SK-N-SH treated with all-trans-retinoic acid at 6 μM for 48 hours (cell line): ENCODE data around the gene PTPRN2.

Source experiments
- ATAC-seq: fragments of 200-7000 bp; cut with Tn5 transposase; 3 replicates; pipeline ENCODE4 v1.9.1; 2020; ENCODE audit warnings: mild to moderate bottlenecking, moderate library complexity
- ARNTL ChIP-seq: fragments of 450-650 bp; formaldehyde crosslinking; IDR thresholded peaks from 2 replicates; pipeline ENCODE4 v1.5.0; 2020; ENCODE audit warnings: low read depth, mild to moderate bottlenecking, moderate library complexity, borderline replicate concordance
- BACH2 ChIP-seq: fragments of 250-450 bp; sonication (Bioruptor Pico); IDR thresholded peaks from 2 replicates; pipeline ENCODE4 v1.9.0; 2021; ENCODE audit warnings: mild to moderate bottlenecking, borderline replicate concordance
- CREB5 ChIP-seq: fragments of 250-450 bp; sonication (Bioruptor Pico); IDR thresholded peaks from 2 replicates; pipeline ENCODE4 v1.5.1; 2020; ENCODE audit warnings: low read depth, mild to moderate bottlenecking, moderate library complexity
- CSDC2 ChIP-seq: fragments of 250-450 bp; sonication (Bioruptor Pico); IDR thresholded peaks from 2 replicates; pipeline ENCODE4 v1.5.0; 2020; ENCODE audit warnings: mild to moderate bottlenecking, moderate library complexity
- ESRRG ChIP-seq: fragments of 250-450 bp; sonication (Bioruptor Pico); IDR thresholded peaks from 2 replicates; pipeline ENCODE4 v1.6.1; 2021; ENCODE audit warnings: mild to moderate bottlenecking
- GLIS3 ChIP-seq: fragments of 250-450 bp; sonication (Bioruptor Pico); IDR thresholded peaks from 2 replicates; pipeline ENCODE4 v1.5.0; 2020; ENCODE audit warnings: mild to moderate bottlenecking, moderate library complexity
- ISL1 ChIP-seq: fragments of 250-450 bp; sonication (Bioruptor Pico); IDR thresholded peaks from 2 replicates; pipeline ENCODE4 v2.1.2; 2022; ENCODE audit warnings: mild to moderate bottlenecking, moderate library complexity
- OSR1 ChIP-seq: fragments of 250-450 bp; sonication (Bioruptor Pico); IDR thresholded peaks from 2 replicates; pipeline ENCODE4 v1.8.0; 2022; ENCODE audit warnings: moderate library complexity, mild to moderate bottlenecking, inconsistent platforms
- PATZ1 ChIP-seq: fragments of 250-450 bp; sonication (Bioruptor Pico); IDR thresholded peaks from 2 replicates; pipeline ENCODE4 v1.8.0; 2020; ENCODE audit warnings: mild to moderate bottlenecking, moderate library complexity, borderline replicate concordance
- POU6F1 ChIP-seq: fragments of 250-450 bp; sonication (Bioruptor Pico); IDR thresholded peaks from 2 replicates; pipeline ENCODE4 v1.8.0; 2021; ENCODE audit warnings: low read depth, mild to moderate bottlenecking, moderate library complexity, borderline replicate concordance
- PPARA ChIP-seq: fragments of 250-450 bp; sonication (Bioruptor Pico); IDR thresholded peaks from 2 replicates; pipeline ENCODE4 v1.5.0; 2020; ENCODE audit warnings: mild to moderate bottlenecking, borderline replicate concordance
- RARB ChIP-seq: fragments of 250-450 bp; sonication (Bioruptor Pico); IDR thresholded peaks from 2 replicates; pipeline ENCODE4 v1.8.0; 2021; ENCODE audit warnings: mild to moderate bottlenecking, moderate library complexity
- SNAI2 ChIP-seq: fragments of 250-450 bp; sonication (Bioruptor Pico); IDR thresholded peaks from 2 replicates; pipeline ENCODE4 v1.5.0; 2020; ENCODE audit warnings: mild to moderate bottlenecking, moderate library complexity
- TCF4 ChIP-seq: fragments of 250-450 bp; sonication (Bioruptor Pico); IDR thresholded peaks from 2 replicates; pipeline ENCODE4 v1.8.0; 2021; ENCODE audit warnings: mild to moderate bottlenecking, moderate library complexity, borderline replicate concordance
- TOX ChIP-seq: fragments of 250-450 bp; sonication (Bioruptor Pico); IDR thresholded peaks from 2 replicates; pipeline ENCODE4 v1.8.0; 2021; ENCODE audit warnings: mild to moderate bottlenecking, moderate library complexity, borderline replicate concordance
- ZC3H10 ChIP-seq: fragments of 250-450 bp; sonication (Bioruptor Pico); IDR thresholded peaks from 2 replicates; pipeline ENCODE4 v1.5.1; 2021; ENCODE audit warnings: mild to moderate bottlenecking, moderate library complexity
- ZFP3 ChIP-seq: fragments of 250-450 bp; sonication (Bioruptor Pico); IDR thresholded peaks from 2 replicates; pipeline ENCODE4 v1.5.0; 2020; ENCODE audit warnings: mild to moderate bottlenecking, moderate library complexity
- ZFP30 ChIP-seq: fragments of 450-650 bp; formaldehyde crosslinking; IDR thresholded peaks from 2 replicates; pipeline ENCODE4 v1.5.0; 2022; ENCODE audit warnings: mild to moderate bottlenecking, moderate library complexity
- ZNF565 ChIP-seq: fragments of 450-650 bp; formaldehyde crosslinking; conservative IDR thresholded peaks from 2 replicates; pipeline ENCODE4 v1.5.0; 2020; ENCODE audit warnings: low read depth, mild to moderate bottlenecking, moderate library complexity
- ZNF70 ChIP-seq: fragments of 450-650 bp; formaldehyde crosslinking; IDR thresholded peaks from 2 replicates; pipeline ENCODE4 v1.5.0; 2020; ENCODE audit warnings: mild to moderate bottlenecking, moderate library complexity
- ZNF8 ChIP-seq: fragments of 450-650 bp; formaldehyde crosslinking; IDR thresholded peaks from 2 replicates; pipeline ENCODE4 v1.5.0; 2020; ENCODE audit warnings: mild to moderate bottlenecking, moderate library complexity
- TF ChIP-seq, protein P1 (sequence below): fragments of 250-450 bp; sonication (Bioruptor Pico); IDR thresholded peaks from 2 replicates; pipeline ENCODE4 v1.5.0; 2020; ENCODE audit warnings: mild to moderate bottlenecking, moderate library complexity

The PTPRN2 gene

GRCh38 chr7:157668221-157668883 lies 919.3 kb downstream of the PTPRN2 start:
- TF ChIP-seq CSDC2 (CRISPR knock-in tag): no peak
- no peak for TF ChIP-seq TCF4 (CRISPR knock-in tag)
- TF ChIP-seq ESRRG (CRISPR knock-in tag): no peak
- no peak for TF ChIP-seq ZNF565 (CRISPR knock-in tag)
- TF ChIP-seq PATZ1: no peak
- TF ChIP-seq CREB5 (CRISPR knock-in tag): no peak
- no peak for TF ChIP-seq BACH2 (CRISPR knock-in tag)
- no peak for TF ChIP-seq OSR1 (CRISPR knock-in tag)
- TF ChIP-seq SNAI2 (CRISPR knock-in tag): no peak
- no peak for TF ChIP-seq ISL1
- no peak for TF ChIP-seq PPARA (CRISPR knock-in tag)
- no peak for TF ChIP-seq TOX (CRISPR knock-in tag)
- TF ChIP-seq ZFP30: no peak
- TF ChIP-seq, protein P1, sequence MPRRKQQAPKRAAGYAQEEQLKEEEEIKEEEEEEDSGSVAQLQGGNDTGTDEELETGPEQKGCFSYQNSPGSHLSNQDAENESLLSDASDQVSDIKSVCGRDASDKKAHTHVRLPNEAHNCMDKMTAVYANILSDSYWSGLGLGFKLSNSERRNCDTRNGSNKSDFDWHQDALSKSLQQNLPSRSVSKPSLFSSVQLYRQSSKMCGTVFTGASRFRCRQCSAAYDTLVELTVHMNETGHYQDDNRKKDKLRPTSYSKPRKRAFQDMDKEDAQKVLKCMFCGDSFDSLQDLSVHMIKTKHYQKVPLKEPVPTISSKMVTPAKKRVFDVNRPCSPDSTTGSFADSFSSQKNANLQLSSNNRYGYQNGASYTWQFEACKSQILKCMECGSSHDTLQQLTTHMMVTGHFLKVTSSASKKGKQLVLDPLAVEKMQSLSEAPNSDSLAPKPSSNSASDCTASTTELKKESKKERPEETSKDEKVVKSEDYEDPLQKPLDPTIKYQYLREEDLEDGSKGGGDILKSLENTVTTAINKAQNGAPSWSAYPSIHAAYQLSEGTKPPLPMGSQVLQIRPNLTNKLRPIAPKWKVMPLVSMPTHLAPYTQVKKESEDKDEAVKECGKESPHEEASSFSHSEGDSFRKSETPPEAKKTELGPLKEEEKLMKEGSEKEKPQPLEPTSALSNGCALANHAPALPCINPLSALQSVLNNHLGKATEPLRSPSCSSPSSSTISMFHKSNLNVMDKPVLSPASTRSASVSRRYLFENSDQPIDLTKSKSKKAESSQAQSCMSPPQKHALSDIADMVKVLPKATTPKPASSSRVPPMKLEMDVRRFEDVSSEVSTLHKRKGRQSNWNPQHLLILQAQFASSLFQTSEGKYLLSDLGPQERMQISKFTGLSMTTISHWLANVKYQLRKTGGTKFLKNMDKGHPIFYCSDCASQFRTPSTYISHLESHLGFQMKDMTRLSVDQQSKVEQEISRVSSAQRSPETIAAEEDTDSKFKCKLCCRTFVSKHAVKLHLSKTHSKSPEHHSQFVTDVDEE: no peak
- no peak for TF ChIP-seq ARNTL (CRISPR knock-in tag)
- no peak for TF ChIP-seq RARB (CRISPR knock-in tag)
- TF ChIP-seq, all 23 proteins: peak for 0
- ATAC-seq: no peak

DNA sequence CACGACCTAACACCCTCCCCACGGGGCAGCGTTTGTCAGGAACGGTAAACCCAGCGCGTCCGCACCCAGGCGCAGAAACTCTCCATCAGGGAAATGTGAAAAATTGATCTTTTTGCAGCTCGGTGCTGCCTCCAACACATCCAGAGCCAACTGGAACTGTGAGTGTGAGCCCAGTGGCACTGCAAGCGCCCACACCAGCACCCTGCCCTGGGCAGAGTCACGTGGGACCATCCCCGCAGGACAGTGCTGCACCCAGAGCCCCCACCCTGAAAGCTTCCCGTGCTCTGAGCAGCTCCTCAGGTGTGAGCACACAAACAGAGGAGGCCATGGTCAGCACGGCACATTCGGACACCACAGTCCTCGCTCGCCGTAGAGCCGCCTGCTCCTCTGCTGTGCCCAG lies 919.9 kb downstream of the PTPRN2 start:
- TF ChIP-seq ARNTL (CRISPR knock-in tag): no peak
- no peak for TF ChIP-seq ZNF565 (CRISPR knock-in tag)
- no peak for TF ChIP-seq ZNF70
- no peak for TF ChIP-seq CSDC2 (CRISPR knock-in tag)
- no peak for TF ChIP-seq SNAI2 (CRISPR knock-in tag)
- no peak for TF ChIP-seq ZFP3 (CRISPR knock-in tag)
- no peak for TF ChIP-seq CREB5 (CRISPR knock-in tag)
- TF ChIP-seq ISL1: no peak
- TF ChIP-seq TOX (CRISPR knock-in tag): no peak
- TF ChIP-seq ZC3H10: no peak
- no peak for TF ChIP-seq GLIS3 (CRISPR knock-in tag)
- no peak for TF ChIP-seq ZNF8 (CRISPR knock-in tag)
- TF ChIP-seq OSR1 (CRISPR knock-in tag): no peak
- no peak for TF ChIP-seq POU6F1 (CRISPR knock-in tag)
- TF ChIP-seq PATZ1: no peak
- no peak for TF ChIP-seq RARB (CRISPR knock-in tag)
- TF ChIP-seq TCF4 (CRISPR knock-in tag): no peak
- TF ChIP-seq, all 23 proteins: peak for 0
- ATAC-seq: no peak
